ENCODE data around the gene TOB2. TPM values are rescaled to one million over a fixed set of nuclear protein-coding genes. Genes with fewer than 3 reads are reported as not detected.
"Not testable (repeated sequence)": the region's sequence is repeated elsewhere in the genome, so short reads cannot be mapped to it uniquely, and the experiment has no call there.

Gene TOB2
- total RNA-seq, 1 donor from 2014 or later = 26.2 TPM

DNA sequence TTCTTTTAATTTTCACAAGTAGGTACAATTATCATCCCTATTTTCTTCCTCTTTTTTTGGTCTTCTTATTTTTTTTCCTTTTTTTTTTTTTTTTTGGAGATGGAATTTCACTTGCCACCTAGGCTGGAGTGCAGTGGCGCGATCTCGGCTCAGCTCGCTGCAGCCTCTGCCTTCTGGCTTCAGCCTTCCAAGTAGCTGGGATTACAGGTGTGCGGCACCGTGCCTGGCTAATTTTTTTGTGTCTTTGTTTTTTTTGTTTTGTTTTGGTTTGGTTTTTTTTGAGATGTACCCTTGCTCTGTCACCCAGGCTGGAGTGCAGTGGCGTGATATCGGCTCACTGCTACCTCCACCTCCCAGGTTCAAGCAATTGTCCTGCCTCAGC lies 16.7 kb downstream of the TOB2 start:
- DNase-seq (ENCODE audit: low read depth) = no peak

DNA sequence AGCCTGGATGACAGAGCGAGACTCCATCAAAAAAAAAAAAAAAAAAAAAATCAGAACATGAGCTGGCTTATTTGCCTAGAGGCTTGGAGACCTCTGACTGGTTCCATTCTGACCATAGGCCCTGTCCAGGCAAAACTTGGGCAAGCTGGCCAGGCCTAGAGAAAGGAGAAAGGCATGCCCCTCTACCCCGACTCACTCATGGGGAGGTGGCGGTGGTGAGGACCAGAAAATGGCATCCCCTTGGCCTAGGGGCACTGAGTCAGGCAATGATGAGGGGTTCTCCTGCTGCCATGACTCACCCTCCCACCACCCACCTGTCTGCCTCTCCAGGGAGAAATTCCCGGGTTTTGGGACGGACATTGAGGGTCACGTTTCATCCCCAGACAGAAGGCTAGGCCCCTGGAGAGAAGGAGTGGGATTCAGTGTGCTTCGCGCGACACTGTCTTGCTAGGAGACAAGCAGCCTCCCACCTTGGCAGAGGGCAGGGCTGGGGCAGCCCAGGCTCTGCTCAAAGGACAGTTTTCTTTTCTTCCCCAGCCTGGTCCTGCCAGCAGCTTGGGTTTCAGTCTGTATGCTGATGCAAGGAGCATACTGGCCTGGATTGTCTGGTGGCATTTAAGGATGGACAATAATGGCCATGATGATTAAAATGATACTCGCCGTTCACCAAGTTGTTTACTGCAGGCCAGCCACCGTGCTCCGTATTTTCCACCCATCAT lies 17.2 kb downstream of the TOB2 start:
- DNase-seq (ENCODE audit: low read depth) = no peak

DNA sequence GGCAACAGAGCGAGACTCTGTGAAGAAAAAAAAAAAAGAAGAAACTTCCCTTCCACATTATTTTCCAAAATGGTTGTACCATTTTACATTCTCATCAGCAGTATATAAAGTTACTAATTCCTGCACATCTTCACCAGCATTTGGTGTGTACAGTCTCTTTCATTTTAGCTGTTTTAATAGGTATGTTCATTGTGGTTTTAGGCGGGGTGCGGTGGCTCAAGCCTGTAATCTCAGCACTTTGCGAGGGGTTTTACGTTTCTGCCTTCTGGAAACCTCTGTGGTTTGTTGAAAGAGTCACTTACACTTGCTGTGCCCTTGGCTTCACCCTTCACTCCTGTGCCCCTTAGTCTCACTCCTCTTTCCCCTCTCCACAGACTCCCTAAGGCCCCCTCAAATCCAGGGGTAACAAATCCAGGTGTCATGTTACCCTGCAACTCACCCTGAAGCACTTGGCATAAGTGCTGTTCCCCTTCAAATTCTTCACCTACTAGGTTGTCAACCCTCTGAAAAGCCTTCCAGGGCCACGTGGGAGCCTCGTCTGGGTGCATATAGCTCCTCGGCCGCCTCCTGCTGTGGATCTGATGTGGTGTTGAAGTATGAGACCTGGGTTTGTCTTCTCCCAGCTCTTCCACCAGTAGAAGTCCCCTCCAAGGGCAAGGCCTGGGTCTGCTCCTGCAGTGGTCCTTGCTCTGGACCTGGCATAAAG lies 20.8 kb downstream of the TOB2 start:
- DNase-seq (ENCODE audit: low read depth) = peak; percentile 52

DNA sequence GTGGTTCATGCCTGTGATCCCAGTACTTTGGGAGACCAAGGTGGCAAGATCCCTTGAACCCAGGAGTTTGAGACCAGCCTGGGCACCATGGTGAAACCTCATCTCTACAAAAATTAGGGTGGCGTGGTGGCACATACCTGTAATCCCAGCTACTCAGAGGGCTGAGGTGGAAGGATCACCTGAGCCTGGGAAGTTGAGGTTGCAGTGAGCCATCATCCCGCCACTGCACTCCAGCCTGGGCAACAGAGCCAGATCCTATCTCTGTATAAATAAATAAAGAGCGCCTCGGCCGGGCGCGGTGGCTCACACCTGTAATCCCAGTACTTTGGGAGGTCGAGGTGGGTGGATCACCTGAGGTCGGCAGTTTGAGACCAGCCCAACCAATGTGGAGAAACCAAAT lies 27.9 kb downstream of the TOB2 start:
- no peak for DNase-seq (ENCODE audit: low read depth)

DNA sequence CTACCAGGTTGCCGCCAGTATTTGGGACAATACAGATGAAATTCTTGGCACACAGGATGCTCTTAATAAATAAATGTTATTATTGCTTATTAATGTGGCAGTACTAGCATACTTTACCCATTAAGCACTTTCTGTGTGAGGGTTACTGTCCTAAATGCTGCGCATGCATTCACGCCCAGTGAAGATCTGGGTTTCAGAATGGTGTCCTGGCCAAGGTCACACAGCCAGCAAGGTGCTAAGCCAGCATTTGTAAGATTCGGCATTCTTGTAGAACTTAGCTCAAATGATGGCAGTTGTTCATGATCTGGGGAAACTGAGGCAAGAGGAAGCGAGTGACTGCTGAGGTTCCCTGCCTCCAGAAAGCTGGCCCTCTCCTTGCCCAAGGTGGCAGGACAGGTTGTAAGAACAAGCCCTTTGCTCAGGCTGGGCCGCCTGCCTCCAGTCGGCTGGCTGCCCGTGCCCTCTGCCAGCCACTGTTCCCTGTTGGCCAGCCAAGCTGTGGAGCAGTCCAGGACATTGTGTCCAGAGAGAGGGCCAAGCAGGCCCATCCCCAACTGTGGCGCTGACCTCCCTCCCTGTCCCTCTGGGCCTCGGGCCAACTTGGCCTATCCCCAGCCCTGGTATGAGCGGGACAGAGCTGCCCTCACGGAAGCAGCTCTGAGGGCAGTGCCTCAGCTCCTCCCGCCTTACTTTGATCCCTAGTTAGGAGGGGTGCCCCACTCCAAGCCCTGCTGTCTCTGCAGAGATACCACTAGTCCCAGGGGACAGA lies 28.8 kb downstream of the TOB2 start:
- DNase-seq (ENCODE audit: low read depth) = peak; percentile 93

DNA sequence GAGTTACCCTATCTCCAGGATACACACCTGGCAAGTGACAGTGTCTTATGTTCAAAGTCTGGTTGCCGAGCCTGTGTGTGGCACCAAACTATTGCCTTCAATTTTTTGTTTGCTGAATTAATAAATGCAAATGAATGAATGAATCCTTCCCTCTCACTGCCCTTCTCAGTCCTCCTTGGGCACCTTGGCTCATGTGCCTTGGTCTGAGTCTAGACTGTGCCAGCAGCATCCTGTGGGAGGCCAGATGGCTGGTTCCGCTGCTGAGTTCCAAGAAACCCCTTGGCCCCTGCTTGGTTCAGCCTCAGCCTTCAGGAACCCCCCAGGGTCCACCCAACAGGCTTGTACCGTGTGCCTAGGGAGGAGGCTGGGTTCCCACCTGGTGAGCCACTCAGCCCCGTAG lies 31.0 kb downstream of the TOB2 start:
- no peak for DNase-seq (ENCODE audit: low read depth)

DNA sequence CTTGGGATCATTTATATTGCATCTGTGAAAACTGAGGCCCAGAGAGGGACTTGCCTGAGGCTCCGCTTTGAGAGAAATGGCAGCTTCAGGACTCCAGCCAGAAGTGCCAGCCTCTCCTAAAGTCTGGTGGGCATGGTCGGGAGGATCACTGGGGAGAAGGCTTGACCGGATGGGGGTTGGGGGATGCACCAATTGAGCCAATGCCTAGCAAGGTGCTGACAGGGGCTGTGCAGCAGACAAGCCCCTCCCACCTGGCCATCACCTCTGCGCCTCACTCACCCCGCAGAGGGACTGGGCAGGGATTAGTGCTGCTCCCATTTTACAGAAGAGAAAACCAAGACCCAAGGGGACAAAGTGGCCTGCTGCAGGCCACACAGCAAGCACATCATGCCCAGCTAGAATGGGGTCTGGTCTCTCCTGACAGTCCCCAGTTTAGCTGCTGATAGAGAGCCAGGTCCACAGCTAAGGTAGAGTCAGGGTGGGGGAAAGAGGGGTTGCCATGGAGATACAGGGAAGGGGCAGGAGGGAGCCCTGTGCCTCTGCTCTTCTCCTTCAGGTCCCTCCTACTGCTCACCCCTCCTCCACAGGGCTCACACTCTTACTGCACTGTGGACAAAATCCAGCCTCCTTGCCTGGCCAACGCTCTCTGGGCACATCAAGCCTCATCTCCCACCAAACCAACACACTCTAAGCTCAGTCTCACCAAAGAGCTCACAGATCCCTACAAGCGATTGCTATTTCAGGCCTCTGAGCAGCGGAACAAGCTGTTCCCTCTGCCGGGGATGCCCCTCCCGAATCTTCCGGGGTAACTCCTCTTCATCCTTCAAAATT lies 35.4 kb downstream of the TOB2 start:
- no peak for DNase-seq (ENCODE audit: low read depth)

DNA sequence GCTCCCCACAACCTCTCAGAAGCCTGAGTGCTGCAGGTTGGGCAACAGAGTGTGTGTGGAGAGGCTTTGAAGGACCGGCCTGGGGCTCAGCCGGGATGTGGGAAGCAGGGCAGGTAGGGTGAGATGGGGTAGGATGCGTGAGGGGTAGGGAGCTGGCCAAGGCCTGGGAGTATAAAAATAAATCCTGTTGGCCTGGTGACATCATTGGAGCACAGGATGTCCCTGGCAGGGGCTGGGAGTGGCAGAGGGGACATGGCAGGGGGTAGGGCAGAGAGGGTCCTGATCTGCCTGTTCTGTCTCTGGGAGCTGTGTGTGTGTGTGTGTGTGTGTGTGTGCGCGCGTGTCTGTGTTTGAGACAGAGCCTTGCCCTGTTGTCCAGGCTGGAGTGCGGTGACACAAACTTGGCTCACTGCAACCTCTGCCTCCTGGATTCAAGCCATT lies 36.3 kb downstream of the TOB2 start:
- DNase-seq (ENCODE audit: low read depth) = no peak

DNA sequence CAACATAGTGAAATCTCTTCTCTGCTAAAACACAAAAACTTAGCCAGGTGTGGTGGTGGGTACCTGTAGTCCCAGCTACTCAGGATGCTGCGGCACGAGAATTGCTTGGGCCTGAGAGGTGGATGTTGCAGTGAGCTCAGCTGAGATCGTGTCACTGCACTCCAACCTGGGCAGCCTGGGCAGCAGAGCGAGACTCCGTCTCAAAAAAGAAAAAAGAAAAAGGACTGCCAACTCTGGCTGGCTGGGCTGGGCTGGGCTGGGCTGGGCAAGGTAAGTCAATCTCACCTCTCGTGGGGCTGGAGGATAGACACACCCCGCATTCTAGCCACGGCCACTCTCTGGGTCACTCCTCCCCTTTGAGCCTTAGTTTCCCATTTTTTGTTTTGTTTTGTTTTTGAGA lies 37.9 kb downstream of the TOB2 start:
- DNase-seq (ENCODE audit: low read depth) = no peak

DNA sequence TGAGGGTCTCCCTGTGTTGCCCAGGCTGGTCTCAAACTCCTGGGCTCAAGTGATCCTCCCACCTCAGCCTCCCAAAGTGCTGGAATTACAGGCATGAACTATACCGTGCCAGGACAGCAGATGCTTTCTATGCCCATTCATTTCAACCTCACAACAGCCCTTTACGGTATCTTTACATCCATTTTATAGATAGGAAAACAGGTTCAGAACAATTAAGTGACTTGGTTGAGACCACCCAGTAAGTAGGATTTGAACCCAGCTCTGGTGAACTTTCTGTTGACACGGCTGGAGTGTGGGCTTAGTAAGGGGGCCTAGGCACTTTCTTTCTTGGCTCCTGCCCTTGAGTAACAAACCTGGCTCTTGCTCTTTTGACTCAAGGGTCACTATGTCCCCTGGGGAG lies 39.2 kb downstream of the TOB2 start:
- no peak for DNase-seq (ENCODE audit: low read depth)

DNA sequence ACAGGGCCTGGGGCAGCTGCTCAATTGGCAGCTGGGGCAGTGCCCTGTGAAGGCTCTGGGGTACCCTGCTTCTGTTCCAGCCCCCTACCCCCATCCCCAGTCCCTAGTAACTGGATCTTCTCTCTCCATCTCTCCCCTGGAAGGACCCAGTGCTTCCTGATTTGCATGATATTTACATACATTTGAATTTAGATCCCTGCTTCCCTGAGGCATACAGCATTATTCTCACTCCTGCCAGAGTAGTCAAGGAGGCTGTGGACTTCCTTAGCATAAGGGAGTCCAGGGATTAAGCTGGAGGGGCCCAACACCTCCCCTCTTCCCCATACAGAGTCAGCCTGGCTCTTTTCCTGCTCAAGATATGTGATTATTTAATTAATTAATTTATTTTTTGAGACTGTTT lies 40.2 kb downstream of the TOB2 start:
- DNase-seq (ENCODE audit: low read depth) = no peak

DNA sequence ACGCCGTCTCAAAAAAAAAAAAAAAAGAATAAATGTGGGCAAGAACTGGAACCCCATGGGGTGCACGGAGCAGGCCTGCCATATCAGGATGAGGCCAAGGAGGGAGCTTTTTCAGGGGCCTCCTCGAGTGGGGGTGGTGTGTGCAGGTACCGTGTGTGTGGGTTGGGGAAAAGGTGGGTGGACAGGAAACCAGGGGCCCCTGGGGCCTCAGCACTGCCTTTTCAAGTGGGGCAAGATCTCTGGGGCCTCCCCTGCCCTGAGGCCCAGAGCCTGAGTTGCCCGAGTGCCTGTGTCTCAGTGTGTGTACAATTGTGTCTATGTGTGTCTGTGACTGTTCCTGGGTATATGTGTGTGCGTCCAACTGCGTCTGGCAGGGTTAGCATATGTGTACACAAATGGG lies 41.0 kb downstream of the TOB2 start:
- no peak for DNase-seq (ENCODE audit: low read depth)

DNA sequence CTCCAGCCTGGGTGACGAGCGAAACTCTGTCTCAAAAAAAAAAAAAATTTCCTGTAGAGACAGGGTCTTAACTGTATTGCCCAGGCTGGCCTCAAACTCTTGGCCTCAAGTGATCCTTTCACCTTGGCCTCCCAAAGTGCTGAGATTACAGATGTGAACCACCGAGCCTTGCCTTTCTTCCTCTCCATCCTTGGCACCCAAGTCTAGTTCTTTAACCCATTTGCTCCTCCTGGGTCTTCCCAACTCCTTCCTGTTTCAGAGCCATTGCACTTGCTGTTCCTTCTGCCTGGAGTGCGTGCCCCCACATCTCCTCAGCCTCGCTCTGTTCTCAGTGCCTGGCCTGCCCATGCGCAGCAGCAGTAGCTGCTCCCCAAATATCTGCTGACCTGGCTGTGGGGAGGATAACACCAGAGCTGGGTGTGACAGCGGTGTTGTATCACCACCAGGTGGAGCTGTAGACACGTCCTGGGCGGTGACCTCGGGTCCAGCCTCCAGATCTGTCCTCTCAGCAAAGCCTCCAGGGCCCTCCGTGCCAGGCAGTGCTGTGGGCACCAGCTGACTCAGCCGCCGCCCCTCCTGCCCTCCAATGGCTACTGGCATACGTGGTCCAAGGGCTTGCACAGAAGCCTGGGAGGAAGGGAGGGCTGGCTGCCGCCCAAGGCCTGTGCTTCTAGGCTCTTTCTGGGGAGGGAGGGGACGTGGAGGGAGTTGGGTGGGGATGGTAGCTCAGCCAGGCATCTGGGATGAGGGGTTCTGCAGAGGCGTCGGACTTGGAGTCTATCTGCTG lies 42.9 kb downstream of the TOB2 start:
- peak; percentile 95 for DNase-seq (ENCODE audit: low read depth)

DNA sequence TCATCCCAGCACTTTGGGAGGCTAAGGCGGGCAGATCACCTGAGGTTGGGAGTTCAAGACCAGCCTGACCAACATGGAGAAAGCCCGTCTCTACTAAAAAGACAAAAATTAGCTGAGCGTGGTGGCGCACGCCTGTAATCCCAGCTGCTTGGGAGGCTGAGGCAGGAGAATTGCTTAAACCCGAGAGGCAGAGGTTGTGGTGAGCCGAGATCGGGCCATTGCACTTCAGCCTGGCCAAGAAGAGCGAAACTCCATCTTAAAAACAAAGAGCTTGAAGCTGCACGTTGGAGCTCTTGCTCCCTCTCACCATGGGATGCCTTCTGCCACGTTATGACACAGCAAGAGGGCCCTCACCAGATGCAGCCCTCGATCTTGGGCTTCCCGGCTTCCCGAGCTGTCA lies 43.8 kb downstream of the TOB2 start:
- DNase-seq (ENCODE audit: low read depth) = not testable (repeated sequence)

DNA sequence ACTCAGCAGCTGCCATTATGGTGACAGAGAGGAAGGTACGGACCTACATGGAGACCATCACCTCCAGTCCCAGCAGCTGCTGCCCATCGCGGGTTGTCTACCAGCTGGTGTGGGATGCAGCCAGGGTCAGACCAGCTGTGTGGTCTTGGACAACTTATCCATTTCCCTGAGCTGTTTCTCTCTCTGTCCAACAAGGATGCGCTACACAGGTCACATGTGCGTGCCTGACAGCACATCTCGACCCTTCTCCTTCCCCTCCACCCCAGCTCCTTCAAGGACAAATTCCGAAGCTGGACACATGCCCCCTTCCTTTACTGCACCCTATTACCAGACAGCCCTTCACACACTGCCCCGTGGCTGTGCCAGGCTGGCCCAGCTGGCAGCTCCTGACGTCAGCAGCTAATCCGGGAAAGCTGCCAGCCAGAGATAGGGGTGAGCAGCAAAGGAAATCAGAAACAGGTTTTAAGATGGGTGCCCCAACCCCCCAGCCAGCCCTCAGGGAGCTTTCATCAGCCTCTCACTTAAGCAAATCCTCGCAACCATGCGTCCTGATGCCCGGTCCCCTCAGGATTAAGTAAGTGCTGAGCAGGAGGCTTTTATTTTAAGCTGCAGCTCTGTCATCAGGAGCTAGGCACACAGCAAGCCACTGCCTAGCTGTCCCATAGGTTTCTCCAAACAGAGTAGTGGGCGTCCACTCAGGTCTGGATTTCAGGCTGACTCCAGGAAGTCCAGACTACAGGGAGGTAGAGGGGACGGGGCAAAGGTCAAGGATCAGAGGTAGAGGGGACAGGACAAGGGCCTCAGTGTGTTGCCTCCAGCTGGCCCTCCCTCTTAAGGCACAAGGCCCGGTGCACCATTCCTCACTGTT lies 44.6 kb downstream of the TOB2 start:
- peak; percentile 93 for DNase-seq (ENCODE audit: low read depth)

DNA sequence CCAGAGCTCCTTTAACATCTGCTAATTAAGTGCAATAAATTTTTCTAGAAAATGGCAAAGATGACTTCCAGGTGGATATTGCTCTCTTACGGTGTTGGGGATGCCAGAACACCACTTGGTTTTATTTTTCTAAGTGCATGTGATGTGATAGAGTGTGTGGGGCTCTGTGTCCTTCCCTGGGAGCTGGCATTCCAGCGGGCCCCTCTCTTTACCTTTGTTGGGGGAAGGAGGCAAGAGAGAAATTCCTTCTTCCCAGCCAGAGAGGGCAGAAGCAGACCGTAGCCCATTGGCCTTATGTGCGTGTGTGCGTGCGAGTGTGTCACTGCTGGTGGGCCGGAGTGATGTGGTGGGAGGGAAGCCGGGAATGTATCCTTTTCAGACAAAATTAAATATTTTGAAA lies 47.7 kb downstream of the TOB2 start:
- no peak for DNase-seq (ENCODE audit: low read depth)

DNA sequence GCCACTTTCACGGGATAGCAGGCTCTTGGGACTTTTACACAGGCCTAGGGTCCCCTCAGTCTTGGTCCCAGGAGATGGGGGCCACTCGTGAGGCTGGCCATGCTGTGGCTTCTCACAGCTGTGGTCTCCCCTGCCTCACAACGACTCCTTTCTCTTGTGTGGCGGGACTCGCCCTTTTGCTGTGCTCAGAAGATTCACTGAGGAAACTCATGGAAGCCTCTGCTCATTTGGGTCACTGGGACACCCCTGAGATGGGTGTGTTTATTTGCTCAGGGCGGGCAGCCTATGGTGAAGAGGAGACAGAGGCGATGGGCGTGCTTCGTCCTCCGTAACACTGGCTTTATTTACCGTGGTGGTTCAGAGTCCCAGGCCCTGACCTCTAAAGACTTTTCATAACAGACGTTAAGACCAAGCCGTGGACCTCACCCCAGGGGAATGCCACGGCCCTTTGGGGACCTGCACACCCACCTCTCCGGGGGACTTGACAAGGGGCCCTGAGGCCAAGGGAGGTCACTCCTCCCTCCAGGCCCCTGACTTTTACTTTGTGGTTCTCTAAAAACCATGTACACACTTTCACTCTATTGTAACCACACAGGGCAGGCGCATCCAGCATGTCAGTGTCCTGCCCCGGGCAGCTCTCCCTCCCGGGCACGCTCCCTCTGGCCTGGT lies 49.3 kb downstream of the TOB2 start:
- no peak for DNase-seq (ENCODE audit: low read depth)

DNA sequence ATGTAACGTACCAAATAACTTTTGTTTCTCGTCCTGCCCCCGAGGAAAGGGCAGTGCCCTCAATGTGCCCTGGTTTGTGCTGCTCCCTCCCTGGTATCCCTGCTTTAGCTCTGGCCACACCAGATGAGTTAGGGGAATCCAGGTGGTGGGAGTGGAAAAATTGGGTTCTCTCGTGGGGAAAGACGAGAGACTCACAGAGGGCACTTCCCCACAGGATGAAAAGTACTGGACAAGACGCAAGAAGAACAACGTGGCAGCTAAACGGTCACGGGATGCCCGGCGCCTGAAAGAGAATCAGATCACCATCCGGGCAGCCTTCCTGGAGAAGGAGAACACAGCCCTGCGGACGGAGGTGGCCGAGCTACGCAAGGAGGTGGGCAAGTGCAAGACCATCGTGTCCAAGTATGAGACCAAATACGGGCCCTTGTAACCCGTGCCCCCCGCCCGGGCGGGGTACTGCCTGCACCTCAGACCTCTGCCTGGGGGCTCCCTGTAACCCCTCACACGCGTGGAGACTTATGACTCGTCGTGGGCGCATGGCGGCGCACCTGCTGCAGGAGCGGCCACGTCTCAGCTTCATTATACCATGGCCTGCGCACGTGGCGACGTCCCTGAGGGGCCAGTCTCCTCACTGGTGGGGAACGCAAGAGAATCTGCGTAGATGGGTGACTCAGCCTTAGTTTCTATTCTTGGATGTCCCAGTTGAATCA lies 50.9 kb downstream of the TOB2 start:
- no peak for DNase-seq (ENCODE audit: low read depth)

DNA sequence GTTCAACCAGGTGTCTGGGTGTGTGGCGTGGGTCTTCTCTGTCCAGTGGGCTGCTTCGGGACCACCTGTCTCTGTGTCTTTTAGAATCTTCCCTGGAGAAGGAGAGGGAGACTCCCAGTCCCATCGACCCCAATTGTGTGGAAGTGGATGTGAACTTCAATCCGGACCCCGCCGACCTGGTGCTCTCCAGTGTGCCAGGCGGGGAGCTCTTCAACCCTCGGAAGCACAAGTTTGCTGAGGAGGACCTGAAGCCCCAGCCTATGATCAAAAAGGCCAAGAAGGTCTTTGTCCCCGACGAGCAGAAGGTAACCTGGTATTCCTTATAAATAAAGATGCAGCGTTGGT lies 52.6 kb downstream of the TOB2 start:
- no peak for DNase-seq (ENCODE audit: low read depth)
